ENCODE data around the gene ZBTB7B.

The ZBTB7B gene

DNA sequence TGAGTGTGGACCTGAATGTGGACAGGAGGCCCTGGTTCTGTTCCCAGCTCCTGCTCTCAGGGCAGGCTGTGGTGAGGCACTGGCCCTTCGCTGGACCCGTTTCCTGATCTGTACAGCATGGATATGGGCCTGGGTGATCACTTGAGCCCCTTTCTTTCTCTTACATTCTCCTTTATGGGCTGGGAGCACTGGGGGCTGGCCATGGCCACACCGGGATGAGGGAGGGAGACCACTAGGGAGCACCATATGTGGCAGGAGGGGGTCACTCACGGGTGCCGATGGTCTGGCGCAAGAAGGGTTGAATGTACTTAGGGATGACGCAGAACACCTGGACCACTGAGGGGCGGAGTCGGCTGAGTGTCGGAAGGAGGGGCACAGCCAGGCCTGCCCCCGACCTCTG, 28.3 kb downstream of the ZBTB7B start:
- TF ChIP-seq, protein P1, sequence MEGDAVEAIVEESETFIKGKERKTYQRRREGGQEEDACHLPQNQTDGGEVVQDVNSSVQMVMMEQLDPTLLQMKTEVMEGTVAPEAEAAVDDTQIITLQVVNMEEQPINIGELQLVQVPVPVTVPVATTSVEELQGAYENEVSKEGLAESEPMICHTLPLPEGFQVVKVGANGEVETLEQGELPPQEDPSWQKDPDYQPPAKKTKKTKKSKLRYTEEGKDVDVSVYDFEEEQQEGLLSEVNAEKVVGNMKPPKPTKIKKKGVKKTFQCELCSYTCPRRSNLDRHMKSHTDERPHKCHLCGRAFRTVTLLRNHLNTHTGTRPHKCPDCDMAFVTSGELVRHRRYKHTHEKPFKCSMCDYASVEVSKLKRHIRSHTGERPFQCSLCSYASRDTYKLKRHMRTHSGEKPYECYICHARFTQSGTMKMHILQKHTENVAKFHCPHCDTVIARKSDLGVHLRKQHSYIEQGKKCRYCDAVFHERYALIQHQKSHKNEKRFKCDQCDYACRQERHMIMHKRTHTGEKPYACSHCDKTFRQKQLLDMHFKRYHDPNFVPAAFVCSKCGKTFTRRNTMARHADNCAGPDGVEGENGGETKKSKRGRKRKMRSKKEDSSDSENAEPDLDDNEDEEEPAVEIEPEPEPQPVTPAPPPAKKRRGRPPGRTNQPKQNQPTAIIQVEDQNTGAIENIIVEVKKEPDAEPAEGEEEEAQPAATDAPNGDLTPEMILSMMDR (conservative IDR thresholded peaks at IDR 0.05; ENCODE audit: low read length): no peak
- no peak overlapping the region for H3K4me3 ChIP-seq (ENCODE audit: low read length)
- DNase-seq (ENCODE audit: low read depth): no peak

DNA sequence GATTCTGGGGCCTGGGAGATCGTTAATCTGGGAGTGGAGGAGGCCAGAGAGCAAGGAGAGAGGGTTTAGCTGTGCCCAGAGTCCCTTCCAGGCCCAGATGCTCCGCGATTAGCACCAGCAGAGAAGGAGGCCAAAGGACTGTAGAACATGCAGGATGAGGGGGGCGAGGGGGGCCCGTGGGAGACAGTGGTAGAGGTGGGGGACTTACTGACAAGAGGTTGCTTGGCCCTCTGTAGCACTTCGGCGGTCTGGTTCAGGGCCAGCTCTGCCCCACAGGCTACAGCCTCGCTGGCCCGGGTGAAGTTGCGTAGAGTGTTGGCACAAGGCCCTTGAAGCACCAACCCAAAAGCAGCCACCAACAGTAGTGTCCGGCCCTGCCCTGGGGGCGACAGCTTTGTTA, 30.3 kb downstream of the ZBTB7B start:
- DNase-seq (ENCODE audit: low read depth): no peak
- TF ChIP-seq, protein P1 (conservative IDR thresholded peaks at IDR 0.05; ENCODE audit: low read length): no peak
- no peak overlapping the region for H3K4me3 ChIP-seq (ENCODE audit: low read length)

DNA sequence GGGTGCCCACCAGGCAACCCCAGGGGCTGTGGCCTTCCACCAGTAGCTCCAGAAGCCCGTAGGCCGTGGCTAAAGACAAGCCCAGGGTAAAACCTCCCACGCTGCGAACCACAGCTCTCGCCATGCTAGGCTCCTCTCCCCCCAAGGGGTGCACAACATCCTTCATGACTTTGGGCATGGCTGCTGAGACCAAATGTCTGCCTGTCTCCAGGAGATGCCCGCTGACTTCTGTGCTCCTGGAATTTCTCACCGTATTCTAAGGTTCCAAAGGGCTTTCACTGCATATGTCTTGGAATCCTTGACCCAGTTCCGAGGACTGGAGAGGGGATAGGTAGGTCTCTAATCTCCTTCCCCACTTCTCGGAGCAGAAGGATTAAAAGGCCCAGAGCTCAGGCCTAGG, 30.9 kb downstream of the ZBTB7B start, which contains the start of the genes DCST1 and DCST2:
Gene DCST1 (plus strand): TSS at position 301 of the 400 bp plus-strand sequence. CDS start 213 bp downstream, outside the sequence.
Gene DCST2 (minus strand): TSS at position 258 of the 400 bp plus-strand sequence. CDS start 80 bp downstream, at position 178.
- H3K4me3 ChIP-seq (ENCODE audit: low read length): no peak within 1 kb of the TSS
- DNase-seq (ENCODE audit: low read depth): no peak
- TF ChIP-seq, protein P1 (conservative IDR thresholded peaks at IDR 0.05; ENCODE audit: low read length): no peak

DNA sequence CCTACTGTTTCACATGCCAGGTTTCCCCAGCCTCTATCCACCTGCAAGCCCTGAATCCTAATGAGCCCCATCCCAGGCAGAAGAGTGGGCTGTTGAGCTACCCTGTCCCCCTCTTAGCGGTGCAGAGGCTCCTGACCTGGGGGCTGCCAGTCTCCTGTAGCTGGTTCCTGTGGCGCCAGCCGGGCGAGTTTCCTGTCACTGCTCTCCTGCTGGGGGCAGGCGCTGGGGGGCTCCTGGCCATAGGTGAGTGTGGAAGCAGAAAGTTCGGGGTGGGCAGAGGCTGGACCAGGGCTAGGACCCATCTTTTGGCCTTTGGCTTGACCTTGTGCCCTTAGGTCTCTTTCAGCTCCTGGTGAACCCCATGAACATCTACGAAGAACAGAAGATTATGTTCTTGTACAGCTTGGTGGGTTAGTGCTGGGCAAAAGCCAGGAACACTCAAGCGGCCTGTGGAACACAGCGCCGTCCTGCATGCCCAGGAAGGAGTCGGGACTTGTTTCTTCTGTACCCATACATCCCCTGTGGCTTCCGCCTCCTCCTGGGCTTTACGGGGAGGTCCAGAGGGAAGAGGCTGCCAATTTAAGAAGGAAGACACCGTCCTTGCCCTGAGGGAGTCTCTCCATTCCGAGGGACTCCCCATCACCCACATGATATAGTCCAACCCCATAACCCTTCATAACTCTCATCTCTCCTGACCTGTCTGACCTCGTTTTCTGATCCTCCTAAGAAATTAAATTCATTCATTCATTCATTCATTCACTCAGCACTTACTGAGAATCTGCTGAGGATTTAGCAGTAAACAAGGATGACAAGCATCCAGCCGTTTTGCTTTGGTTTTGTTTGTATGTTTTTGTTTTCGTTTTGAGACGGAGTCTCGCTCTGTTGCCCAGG, 32.0 kb downstream of the ZBTB7B start:
- H3K4me3 ChIP-seq (ENCODE audit: low read length): no peak overlapping the region
- DNase-seq (ENCODE audit: low read depth): no peak
- TF ChIP-seq, protein P1 (conservative IDR thresholded peaks at IDR 0.05; ENCODE audit: low read length): no peak

DNA sequence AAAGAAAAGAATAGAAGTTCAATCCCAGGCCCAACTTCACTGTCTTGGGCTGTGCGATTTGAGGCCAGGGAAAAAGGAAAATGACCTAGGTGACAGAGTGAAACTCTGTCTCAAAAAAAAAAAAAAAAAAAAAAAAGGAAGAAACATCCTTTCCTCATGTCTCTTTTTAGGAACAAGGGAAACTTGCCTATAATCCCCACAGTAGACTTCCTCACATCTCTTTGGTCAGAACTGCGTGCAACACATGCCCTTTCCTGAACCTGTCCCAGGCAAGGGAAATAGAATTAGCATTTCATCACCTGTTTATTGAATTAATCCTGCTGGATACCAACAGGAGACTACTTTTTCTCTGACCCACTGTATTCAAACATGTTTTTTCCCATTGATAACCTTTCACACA, 33.3 kb downstream of the ZBTB7B start:
- no peak overlapping the region for H3K4me3 ChIP-seq (ENCODE audit: low read length)
- DNase-seq (ENCODE audit: low read depth): no peak
- TF ChIP-seq, protein P1 (conservative IDR thresholded peaks at IDR 0.05; ENCODE audit: low read length): no peak

DNA sequence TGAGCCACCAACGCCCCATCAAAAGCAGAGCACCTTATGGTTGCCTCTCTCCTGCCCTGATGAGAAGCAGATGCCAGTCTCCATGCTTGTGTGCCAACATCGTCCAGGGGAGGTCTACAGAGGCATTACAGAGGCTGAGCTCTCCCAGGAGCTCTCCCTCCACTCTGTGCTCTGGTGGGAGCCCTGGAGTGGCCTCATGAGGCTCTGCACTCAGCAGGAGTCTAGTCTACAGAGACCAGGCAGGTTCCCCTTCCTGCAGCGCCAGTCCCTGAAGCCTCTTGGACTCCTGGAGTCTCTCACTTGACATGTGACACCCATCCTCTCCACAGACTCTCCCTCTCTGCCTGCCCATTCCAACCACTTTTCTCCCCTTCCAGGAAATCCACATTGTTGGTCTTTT, 34.4 kb downstream of the ZBTB7B start:
- H3K4me3 ChIP-seq (ENCODE audit: low read length): no peak overlapping the region
- DNase-seq (ENCODE audit: low read depth): no peak
- TF ChIP-seq, protein P1 (conservative IDR thresholded peaks at IDR 0.05; ENCODE audit: low read length): no peak

Measured in AG10803 (cell line).